HEK293T (cell line): ENCODE data around the gene ADSS2.

Source experiments
- NFRKB ChIP-seq: fragments of 450-650 bp; IDR thresholded peaks from 2 replicates; pipeline ENCODE4 v1.6.1; 2016; ENCODE audit warnings: mild to moderate bottlenecking, moderate library complexity
- SUZ12 ChIP-seq: fragments of 450-650 bp; IDR thresholded peaks from 2 replicates; pipeline ENCODE4 v1.6.1; 2016; ENCODE audit warnings: mild to moderate bottlenecking
- TARDBP ChIP-seq: fragments of 450-650 bp; IDR thresholded peaks from 2 replicates; pipeline ENCODE4 v1.6.1; 2016
- ZNF384 ChIP-seq: fragments of 450-650 bp; IDR thresholded peaks from 2 replicates; pipeline ENCODE4 v1.6.1; 2016
- TF ChIP-seq, protein P1 (sequence below): fragments of 450-650 bp; IDR thresholded peaks from 2 replicates; pipeline ENCODE4 v1.6.1; 2016

DNA sequence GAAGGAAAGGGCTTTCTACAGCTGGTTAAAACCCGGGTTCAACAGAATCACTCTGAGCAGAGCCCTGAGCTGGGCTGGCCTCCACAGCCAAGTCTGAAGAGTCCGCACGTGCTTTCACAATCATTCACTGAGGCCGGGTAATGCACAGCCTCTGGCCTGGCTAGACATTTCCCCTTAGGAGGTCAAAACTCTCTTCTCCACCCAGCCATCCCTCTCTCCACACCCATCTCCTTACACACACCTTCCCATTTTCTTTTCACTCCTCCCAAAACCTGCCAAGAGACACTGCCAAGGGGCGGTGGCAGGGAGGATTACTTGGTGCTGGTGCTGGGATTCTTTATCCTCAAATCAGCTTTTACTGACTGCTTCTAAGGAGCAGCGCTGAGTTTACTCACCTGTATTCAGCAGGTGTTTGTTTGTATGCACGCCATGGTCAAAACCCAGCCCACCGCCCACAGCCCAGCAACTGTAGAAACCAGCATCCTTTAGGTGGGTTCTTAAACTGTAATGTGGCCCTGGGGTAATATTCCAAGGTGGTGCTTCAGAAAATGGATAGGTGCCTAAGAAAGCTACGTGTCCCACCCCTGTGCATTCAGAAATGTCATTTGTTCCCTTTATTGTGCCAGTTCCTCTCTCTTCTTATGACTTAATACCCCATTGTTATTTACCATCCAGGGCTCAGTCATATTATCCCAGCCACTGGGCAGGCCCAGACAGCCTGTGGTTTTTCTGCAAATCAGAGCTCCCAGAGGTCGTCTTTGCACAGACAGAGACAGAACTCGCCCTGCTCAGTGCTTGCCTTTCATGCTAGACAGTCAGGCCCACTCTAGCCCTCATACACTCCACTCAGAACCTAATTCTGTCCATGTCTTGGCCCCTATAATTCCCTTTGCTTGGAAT, 80.2 kb downstream of the ADSS2 start:
- TF ChIP-seq NFRKB (no peak), TARDBP (no peak), ZNF384 (no peak), SUZ12 (no peak)
- TF ChIP-seq, protein P1, sequence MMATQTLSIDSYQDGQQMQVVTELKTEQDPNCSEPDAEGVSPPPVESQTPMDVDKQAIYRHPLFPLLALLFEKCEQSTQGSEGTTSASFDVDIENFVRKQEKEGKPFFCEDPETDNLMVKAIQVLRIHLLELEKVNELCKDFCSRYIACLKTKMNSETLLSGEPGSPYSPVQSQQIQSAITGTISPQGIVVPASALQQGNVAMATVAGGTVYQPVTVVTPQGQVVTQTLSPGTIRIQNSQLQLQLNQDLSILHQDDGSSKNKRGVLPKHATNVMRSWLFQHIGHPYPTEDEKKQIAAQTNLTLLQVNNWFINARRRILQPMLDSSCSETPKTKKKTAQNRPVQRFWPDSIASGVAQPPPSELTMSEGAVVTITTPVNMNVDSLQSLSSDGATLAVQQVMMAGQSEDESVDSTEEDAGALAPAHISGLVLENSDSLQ = no peak
